ENCODE measurements around the gene CIDEA. TPM values are rescaled to one million over a fixed set of nuclear protein-coding genes. Genes with fewer than 3 reads are reported as not detected.

The CIDEA gene
- total RNA-seq, 1 experiment from 2014 or later: 0.50 TPM

DNA sequence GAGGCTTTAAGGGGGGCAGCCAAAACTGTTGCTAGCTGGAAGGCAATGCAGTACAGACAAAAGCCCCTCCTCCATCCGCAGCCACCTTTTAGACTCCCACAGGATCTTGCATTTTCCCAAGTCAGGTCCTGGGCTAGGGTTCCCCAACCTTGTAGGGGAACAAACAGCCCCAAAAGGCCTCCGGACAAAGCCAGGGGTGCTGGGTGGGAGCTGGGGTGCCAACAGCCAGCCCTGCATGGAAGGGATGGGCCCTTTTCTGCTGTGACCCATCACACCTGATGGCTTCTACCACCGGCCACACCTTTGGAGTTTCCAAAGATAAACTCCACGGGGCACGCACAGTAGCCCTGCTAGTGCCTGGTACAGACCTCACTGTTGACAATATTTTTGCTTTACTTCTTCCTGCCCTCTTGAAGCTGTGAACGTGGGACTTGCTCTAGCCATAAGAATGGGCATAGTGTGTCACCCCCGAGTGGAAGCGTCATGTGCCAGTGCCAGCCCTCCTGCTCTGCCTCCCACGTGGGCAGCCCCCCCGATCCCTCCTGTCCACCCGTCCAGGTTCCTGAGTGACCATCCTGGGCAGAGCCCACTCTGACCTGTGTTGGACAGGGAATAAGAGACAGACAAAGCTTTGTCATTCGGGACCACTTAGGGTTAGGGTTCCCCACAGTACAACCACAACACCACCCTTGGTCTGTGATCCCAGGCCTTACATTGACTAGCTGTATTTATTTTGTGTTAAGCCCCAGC, 72.7 kb downstream of the CIDEA start:
- ChIA-PET POLR2A (no interaction called here), CTCF (interaction anchor here (0.6 to 2.7 kb wide), 9 partner anchors 8 to 73 kb away, joined by 3 to 37 read pairs (median 20); partner anchors contain the start of genes AFG3L2 and CIDEA)
- ATAC-seq (no peak), DNase-seq (ENCODE audit: low spot score) (no peak)
- TF ChIP-seq, protein P1, sequence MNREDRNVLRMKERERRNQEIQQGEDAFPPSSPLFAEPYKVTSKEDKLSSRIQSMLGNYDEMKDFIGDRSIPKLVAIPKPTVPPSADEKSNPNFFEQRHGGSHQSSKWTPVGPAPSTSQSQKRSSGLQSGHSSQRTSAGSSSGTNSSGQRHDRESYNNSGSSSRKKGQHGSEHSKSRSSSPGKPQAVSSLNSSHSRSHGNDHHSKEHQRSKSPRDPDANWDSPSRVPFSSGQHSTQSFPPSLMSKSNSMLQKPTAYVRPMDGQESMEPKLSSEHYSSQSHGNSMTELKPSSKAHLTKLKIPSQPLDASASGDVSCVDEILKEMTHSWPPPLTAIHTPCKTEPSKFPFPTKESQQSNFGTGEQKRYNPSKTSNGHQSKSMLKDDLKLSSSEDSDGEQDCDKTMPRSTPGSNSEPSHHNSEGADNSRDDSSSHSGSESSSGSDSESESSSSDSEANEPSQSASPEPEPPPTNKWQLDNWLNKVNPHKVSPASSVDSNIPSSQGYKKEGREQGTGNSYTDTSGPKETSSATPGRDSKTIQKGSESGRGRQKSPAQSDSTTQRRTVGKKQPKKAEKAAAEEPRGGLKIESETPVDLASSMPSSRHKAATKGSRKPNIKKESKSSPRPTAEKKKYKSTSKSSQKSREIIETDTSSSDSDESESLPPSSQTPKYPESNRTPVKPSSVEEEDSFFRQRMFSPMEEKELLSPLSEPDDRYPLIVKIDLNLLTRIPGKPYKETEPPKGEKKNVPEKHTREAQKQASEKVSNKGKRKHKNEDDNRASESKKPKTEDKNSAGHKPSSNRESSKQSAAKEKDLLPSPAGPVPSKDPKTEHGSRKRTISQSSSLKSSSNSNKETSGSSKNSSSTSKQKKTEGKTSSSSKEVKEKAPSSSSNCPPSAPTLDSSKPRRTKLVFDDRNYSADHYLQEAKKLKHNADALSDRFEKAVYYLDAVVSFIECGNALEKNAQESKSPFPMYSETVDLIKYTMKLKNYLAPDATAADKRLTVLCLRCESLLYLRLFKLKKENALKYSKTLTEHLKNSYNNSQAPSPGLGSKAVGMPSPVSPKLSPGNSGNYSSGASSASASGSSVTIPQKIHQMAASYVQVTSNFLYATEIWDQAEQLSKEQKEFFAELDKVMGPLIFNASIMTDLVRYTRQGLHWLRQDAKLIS (CRISPR knock-in tag; IDR thresholded peaks at IDR 0.05; ENCODE audit: borderline replicate concordance): no peak
- TF ChIP-seq SMAD3 (CRISPR knock-in tag; IDR thresholded peaks at IDR 0.05; ENCODE audit: borderline replicate concordance): no peak
- TF ChIP-seq, protein P2, sequence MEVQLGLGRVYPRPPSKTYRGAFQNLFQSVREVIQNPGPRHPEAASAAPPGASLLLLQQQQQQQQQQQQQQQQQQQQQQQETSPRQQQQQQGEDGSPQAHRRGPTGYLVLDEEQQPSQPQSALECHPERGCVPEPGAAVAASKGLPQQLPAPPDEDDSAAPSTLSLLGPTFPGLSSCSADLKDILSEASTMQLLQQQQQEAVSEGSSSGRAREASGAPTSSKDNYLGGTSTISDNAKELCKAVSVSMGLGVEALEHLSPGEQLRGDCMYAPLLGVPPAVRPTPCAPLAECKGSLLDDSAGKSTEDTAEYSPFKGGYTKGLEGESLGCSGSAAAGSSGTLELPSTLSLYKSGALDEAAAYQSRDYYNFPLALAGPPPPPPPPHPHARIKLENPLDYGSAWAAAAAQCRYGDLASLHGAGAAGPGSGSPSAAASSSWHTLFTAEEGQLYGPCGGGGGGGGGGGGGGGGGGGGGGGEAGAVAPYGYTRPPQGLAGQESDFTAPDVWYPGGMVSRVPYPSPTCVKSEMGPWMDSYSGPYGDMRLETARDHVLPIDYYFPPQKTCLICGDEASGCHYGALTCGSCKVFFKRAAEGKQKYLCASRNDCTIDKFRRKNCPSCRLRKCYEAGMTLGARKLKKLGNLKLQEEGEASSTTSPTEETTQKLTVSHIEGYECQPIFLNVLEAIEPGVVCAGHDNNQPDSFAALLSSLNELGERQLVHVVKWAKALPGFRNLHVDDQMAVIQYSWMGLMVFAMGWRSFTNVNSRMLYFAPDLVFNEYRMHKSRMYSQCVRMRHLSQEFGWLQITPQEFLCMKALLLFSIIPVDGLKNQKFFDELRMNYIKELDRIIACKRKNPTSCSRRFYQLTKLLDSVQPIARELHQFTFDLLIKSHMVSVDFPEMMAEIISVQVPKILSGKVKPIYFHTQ (CRISPR knock-in tag; IDR thresholded peaks at IDR 0.05): 0 out of 2 replicates have a peak, but pooled peaks have one; percentile 25
- no peaks in the 10 kb centered on the region for H3K9me3 Mint-ChIP-seq
- no peaks in the 10 kb centered on the region for H3K27me3 Mint-ChIP-seq (ENCODE audit: low read depth)
- no peak overlapping the region for H3K4me3 Mint-ChIP-seq
- peaks cover 15% of the 10 kb centered on the region for H3K4me1 Mint-ChIP-seq
- peak overlapping the region; percentile 80 for H3K27ac Mint-ChIP-seq
- H3K36me3 Mint-ChIP-seq: peaks cover 58% of the 10 kb centered on the region

Other genes starting within 250 kb of the CIDEA start
- not detected in 3 replicates for gene ANKRD62, start 160.5 kb upstream of the CIDEA start, total RNA-seq (2021)
- 137 to 240 TPM (median 149 TPM) in 3 replicates for gene TUBB6, start 53.9 kb downstream of the CIDEA start, total RNA-seq (2021)
- gene AFG3L2, start 122.9 kb downstream of the CIDEA start, total RNA-seq (2021): 73.9 to 109 TPM (median 76.0 TPM) in 3 replicates
- gene PRELID3A, start 153.6 kb downstream of the CIDEA start, total RNA-seq (2021): 10.4 to 13.0 TPM (median 10.5 TPM) in 3 replicates